Activated T-cell treated with anti-CD3 and anti-CD28 coated beads, Interleukin-2, amount 50 U/mL, for 4 hours (primary cell): ENCODE measurements around the gene KREMEN2. TPM values are rescaled to one million over a fixed set of nuclear protein-coding genes. Genes with fewer than 3 reads are reported as not detected.

ENCODE experiments used
- ATAC-seq, 2 donors: fragments of 200-7000 bp; cut with Tn5 transposase; one replicate each; pipeline ENCODE4 v1.10.0; 2021
- DNase-seq: peaks from one replicate; pipeline ENCODE4 v3.0.0-alpha.2; 2020
- H3K27me3 Mint-ChIP-seq: one replicate; pipeline ENCODE4 v1.8.0; 2021; ENCODE audit warnings: low read depth, mixed read lengths
- H3K36me3 Mint-ChIP-seq: one replicate; pipeline ENCODE4 v1.8.0; 2022; ENCODE audit warnings: mixed read lengths; ENCODE audit not compliant: insufficient read depth
- H3K4me1 Mint-ChIP-seq: one replicate; pipeline ENCODE4 v1.8.0; 2021; ENCODE audit warnings: low read depth, mixed read lengths
- H3K4me3 Mint-ChIP-seq: one replicate; pipeline ENCODE4 v1.8.0; 2021; ENCODE audit warnings: mild to moderate bottlenecking, moderate library complexity, mixed read lengths
- H3K9me3 Mint-ChIP-seq: one replicate; pipeline ENCODE4 v1.8.0; 2021; ENCODE audit warnings: mixed read lengths
- total RNA-seq, 3 donors: library from RNA; stranded (reverse); gene quantifications; one replicate each; pipeline ENCODE4 v1.2.1, GENCODE V29; 2021

KREMEN2 gene
- total RNA-seq, 3 donors from 2014 or later, result 0.11 TPM; not detected in 1

- H3K27me3 Mint-ChIP-seq, result peaks cover 3% of the 10 kb centered on the region
- H3K9me3 Mint-ChIP-seq, result no peaks in the 10 kb centered on the region
- H3K36me3 Mint-ChIP-seq, result no peaks in the 10 kb centered on the region
- peaks cover 2% of the 10 kb centered on the region for H3K4me1 Mint-ChIP-seq
- DNase-seq (no peak), ATAC-seq (no peak)
- H3K4me3 Mint-ChIP-seq, result no peak overlapping the region
Observed at GRCh38 chr16:2974319-2975056, 10.4 kb downstream of the KREMEN2 start.

DNA sequence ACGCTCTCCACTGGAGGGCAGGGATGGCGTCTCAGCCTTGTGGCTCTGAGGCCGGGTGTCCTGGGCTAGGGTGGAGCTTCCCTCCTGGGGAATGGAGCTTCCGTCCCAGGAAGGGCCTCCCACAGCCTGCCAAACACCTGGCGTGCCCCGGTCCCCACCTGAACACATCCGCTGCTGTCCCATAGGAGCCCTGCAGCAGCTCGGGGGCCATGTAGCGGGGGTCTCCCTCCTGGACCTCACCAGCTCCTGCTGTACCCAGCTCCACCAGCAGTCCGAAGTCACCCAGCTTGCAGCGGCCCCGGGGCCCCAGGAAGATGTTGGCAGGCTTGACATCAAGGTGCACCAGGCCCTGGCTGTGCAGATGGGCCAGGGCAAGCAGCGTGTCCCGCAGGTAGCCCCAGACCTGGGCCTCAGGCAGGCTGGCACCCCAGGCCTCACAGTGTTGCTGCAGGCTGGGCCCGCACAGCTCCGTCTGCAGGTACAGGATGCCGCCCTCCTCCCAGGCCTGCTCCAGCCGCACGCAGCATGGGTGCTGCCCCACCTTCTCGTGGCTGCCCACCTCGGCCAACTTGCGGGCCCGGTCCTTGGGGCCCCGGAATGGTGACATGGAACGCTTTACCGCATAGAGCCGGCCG, 11.2 kb downstream of the KREMEN2 start:
- no peak overlapping the region for H3K4me3 Mint-ChIP-seq
- peaks cover 3% of the 10 kb centered on the region for H3K27me3 Mint-ChIP-seq
- DNase-seq (no peak), ATAC-seq (no peak)
- H3K4me1 Mint-ChIP-seq, result peaks cover 2% of the 10 kb centered on the region
- H3K9me3 Mint-ChIP-seq, result no peaks in the 10 kb centered on the region
- H3K36me3 Mint-ChIP-seq, result no peaks in the 10 kb centered on the region

- ATAC-seq (no peak), DNase-seq (no peak)
- Mint-ChIP-seq H3K27me3 (peaks cover under 1% of the 10 kb centered on the region), H3K9me3 (no peaks in the 10 kb centered on the region), H3K4me3 (no peak overlapping the region), H3K4me1 (peaks cover 8% of the 10 kb centered on the region), H3K36me3 (no peaks in the 10 kb centered on the region)
Observed at GRCh38 chr16:2976201-2976600, 12.1 kb downstream of the KREMEN2 start.

GRCh38 chr16:2976673-2977072, 12.6 kb downstream of the KREMEN2 start:
- no peak for DNase-seq
- ATAC-seq, result no peak
- H3K9me3 Mint-ChIP-seq, result no peaks in the 10 kb centered on the region
- peaks cover 11% of the 10 kb centered on the region for H3K4me1 Mint-ChIP-seq
- no peaks in the 10 kb centered on the region for H3K36me3 Mint-ChIP-seq
- H3K27me3 Mint-ChIP-seq, result no peaks in the 10 kb centered on the region
- no peak overlapping the region for H3K4me3 Mint-ChIP-seq

GRCh38 chr16:2977440-2977839, 13.4 kb downstream of the KREMEN2 start:
- ATAC-seq, result no peak
- Mint-ChIP-seq H3K4me1 (peaks cover 10% of the 10 kb centered on the region), H3K4me3 (no peak overlapping the region), H3K9me3 (no peaks in the 10 kb centered on the region), H3K36me3 (no peaks in the 10 kb centered on the region), H3K27me3 (no peaks in the 10 kb centered on the region)
- no peak for DNase-seq

DNA sequence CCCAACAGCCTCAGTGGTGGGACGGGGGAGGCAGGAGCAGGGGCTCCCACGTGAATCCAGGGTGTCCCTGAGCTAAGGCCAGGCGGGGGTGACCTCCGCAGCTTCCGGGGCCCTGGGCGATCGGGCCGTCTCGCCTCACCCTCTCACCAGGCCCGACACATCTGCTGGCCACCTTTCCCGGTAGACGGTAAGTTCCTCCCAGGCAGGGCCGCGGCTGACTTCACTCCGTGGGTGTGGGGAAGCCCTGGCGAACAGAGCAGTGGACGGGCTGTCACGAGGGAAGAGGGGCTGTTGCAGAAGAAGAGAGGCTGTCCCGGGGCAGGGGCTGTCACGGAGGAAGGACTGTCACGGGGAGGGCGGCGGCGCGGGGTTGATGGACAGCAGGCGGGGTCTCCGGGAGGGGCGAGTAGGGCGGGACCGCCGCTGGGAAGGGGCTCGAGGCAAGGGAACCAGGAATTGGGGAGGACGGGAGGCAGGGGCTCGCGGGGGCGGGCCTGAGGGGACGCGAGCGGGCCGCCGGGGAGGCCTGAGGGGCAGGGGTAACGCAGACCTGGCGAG, 15.7 kb downstream of the KREMEN2 start:
- Mint-ChIP-seq H3K36me3 (no peaks in the 10 kb centered on the region), H3K4me3 (peak overlapping the region; percentile 77), H3K9me3 (no peaks in the 10 kb centered on the region), H3K27me3 (no peaks in the 10 kb centered on the region), H3K4me1 (peaks cover 14% of the 10 kb centered on the region)
- ATAC-seq, result peak; percentile 6 to 12
- no peak for DNase-seq

DNA sequence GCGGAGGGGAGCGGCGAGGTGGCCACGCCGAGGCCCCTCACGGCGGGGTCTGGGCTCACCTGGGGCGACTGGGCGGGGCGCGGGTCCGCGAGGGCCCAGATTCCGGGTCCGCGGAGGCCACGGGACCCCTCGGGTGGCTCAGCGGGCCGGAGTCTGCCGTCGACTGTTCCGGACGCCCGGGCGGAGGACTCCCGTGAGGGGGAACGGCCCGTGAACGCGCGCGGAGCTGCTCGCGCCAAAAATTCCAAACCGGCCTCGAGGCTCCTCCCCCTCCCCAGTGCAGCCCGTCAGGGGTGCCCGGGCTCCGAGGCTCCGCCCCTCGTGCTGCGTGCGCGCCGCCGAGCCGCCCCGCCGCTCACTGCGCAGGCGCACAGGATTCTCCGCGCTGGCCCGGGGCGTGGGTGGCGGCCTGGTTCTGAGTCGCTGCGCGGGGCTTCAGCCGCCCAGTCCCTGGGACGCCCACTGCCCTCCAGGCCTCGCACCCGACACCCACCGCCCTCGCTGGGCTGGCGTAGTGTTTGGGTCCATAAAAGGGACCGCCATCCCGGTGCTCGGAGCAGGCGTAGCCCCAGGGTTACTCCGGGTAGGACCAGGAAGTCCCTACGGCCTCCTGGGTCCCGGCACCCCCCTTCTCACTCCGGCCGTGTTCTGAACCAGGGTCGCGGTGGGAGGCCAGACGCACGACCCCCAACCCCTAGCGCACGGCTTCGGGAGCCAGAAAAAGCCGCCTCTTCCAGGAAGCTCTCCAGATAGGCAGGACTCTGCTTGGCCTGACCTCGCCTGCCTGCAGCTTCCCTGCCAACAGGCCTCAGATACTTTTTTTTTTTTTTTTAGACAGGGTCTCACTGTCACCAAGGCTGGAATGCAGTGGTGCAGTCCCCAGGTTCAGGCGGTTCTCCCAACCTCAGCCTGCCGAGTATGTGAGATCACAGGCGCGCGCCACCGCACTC, 16.4 kb downstream of the KREMEN2 start, which contains the start of gene PKMYT1:
PKMYT1 (minus strand) TSS at position 220 of the 950 bp plus-strand sequence. CDS start 789 bp downstream, outside the sequence.
- peak; percentile 93 for ATAC-seq
- H3K36me3 Mint-ChIP-seq, result no peaks in the 10 kb centered on the region
- H3K27me3 Mint-ChIP-seq, result no peaks in the 10 kb centered on the region
- no peaks in the 10 kb centered on the region for H3K9me3 Mint-ChIP-seq
- peaks cover 14% of the 10 kb centered on the region for H3K4me1 Mint-ChIP-seq
- DNase-seq, result peak; percentile 94
- H3K4me3 Mint-ChIP-seq, result peak within 1 kb of the TSS; percentile 79

DNA sequence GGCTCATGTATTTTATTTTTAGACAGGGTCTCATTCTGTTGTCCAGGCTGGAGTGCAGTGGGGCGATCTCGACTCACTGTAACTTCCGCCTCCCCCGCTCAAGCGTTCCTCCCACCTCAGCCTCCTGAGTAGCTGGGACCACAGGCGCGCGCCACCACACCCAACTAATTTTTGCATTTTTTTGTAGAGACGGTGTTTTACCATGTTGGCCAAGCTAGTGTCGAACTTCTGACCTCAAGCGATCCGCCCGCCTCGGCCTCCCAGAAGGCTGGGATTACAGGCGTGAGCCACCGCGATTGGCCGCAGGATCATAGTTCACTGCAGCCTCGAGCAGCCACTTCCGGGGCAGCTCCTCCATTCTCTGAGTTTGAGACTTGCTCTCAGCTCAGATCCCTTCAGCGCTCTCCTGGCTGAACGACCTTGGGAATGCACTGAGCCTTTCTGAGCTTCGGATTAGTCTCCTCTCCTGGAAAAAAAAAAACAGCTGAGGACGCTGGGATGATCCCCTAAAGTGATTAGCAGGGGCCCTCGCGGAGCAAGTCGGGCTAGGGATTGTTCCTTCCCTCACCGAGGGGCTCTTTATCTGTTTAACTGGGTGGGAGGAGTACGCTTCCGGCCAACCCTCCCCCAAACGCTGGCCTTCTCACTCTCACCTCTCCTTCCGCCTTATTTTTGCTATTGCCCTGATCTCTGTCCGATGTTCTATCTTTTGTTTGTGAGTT, 17.3 kb downstream of the KREMEN2 start:
- peaks cover 14% of the 10 kb centered on the region for H3K4me1 Mint-ChIP-seq
- ATAC-seq (no peak), DNase-seq (no peak)
- H3K9me3 Mint-ChIP-seq, result no peaks in the 10 kb centered on the region
- no peaks in the 10 kb centered on the region for H3K36me3 Mint-ChIP-seq
- H3K27me3 Mint-ChIP-seq, result no peaks in the 10 kb centered on the region
- peak overlapping the region; percentile 79 for H3K4me3 Mint-ChIP-seq

- DNase-seq (no peak), ATAC-seq (no peak)
- no peaks in the 10 kb centered on the region for H3K36me3 Mint-ChIP-seq
- H3K9me3 Mint-ChIP-seq, result no peaks in the 10 kb centered on the region
- H3K4me3 Mint-ChIP-seq, result peak overlapping the region; percentile 79
- H3K27me3 Mint-ChIP-seq, result no peaks in the 10 kb centered on the region
- H3K4me1 Mint-ChIP-seq, result peaks cover 14% of the 10 kb centered on the region
Observed at GRCh38 chr16:2981899-2982250, 17.8 kb downstream of the KREMEN2 start.

DNA sequence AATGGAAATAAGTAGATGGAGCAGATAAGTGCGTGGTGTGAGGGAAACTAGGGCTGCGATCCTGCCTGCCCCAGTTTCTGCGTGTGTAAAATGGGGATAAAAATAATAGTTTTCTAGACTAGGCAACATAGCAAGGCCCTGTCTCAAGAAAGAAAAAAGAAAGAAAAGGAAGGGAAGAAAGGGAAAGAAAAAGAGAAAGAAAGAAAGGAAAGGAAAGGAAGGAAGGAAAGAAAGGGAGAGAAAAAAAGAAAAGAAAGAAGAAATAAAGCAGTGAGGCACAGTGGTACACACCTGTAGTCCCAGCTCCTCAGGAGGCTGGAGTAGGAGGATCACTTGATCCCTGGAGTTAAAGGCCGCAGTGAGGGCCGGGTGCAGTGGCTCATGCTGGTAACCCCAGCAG, 18.3 kb downstream of the KREMEN2 start:
- Mint-ChIP-seq H3K9me3 (no peaks in the 10 kb centered on the region), H3K36me3 (no peaks in the 10 kb centered on the region), H3K4me1 (peaks cover 14% of the 10 kb centered on the region), H3K4me3 (no peak overlapping the region), H3K27me3 (no peaks in the 10 kb centered on the region)
- DNase-seq (no peak), ATAC-seq (no peak)

- peaks cover 14% of the 10 kb centered on the region for H3K4me1 Mint-ChIP-seq
- no peaks in the 10 kb centered on the region for H3K9me3 Mint-ChIP-seq
- H3K4me3 Mint-ChIP-seq, result no peak overlapping the region
- H3K27me3 Mint-ChIP-seq, result no peaks in the 10 kb centered on the region
- ATAC-seq, result peak; percentile 49 to 61
- peak; percentile 52 for DNase-seq
- H3K36me3 Mint-ChIP-seq, result no peaks in the 10 kb centered on the region
Observed at GRCh38 chr16:2983706-2984136, 19.6 kb downstream of the KREMEN2 start.

GRCh38 chr16:2985462-2985861, 21.4 kb downstream of the KREMEN2 start:
- Mint-ChIP-seq H3K4me3 (no peak overlapping the region), H3K27me3 (no peaks in the 10 kb centered on the region), H3K36me3 (no peaks in the 10 kb centered on the region), H3K4me1 (peaks cover 14% of the 10 kb centered on the region), H3K9me3 (no peaks in the 10 kb centered on the region)
- ATAC-seq (no peak), DNase-seq (no peak)

- no peak overlapping the region for H3K4me3 Mint-ChIP-seq
- ATAC-seq (no peak), DNase-seq (no peak)
- no peaks in the 10 kb centered on the region for H3K9me3 Mint-ChIP-seq
- no peaks in the 10 kb centered on the region for H3K27me3 Mint-ChIP-seq
- H3K36me3 Mint-ChIP-seq, result no peaks in the 10 kb centered on the region
- peaks cover 10% of the 10 kb centered on the region for H3K4me1 Mint-ChIP-seq
Observed at GRCh38 chr16:2985893-2986355, 21.8 kb downstream of the KREMEN2 start.
